Measurements from ENCODE around the gene ZMIZ2. TPM values are rescaled to one million over a fixed set of nuclear protein-coding genes. Genes with fewer than 3 reads are reported as not detected.

Gene ZMIZ2
- total and polyA plus RNA-seq, 2 experiments from 2014 or later = 15.5 to 46.1 TPM

DNA sequence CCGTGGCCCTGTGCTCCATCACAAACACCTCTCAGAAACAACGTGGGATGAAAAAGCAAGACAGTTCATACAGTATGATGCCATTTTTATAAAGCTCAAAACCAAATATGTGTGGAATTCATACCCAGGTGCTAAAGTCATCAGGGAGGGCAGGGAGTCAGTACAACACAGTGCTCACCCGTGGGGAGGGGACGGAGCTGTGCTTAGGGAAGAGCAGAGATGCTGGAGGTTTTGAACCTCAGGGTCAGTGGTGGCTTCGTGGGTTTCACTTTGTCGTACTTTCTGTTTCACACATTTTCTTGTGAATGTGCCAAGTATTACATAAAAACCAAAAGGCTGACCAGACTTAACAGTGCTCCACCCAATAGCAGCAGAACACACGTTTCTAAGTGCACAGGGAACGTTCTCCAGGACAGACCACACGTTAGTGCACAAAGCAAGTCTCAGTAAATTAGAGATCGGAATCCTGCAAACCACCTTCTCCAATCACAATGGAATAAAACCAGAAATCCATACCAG is 21.2 kb downstream of the ZMIZ2 start:
- H3F3A ChIP-seq (replicated peaks; ENCODE audit: low read depth) = 0 out of 2 replicates have a peak, but pooled peaks cover 3% of the 10 kb centered on the region
- Mint-ChIP-seq H3K9me3 (no peaks in the 10 kb centered on the region), H3K4me3 (no peak overlapping the region), H3K4me1 (peaks cover 21% of the 10 kb centered on the region), H3K36me3 (ENCODE audit: low read depth) (peaks cover 30% of the 10 kb centered on the region), H3K27me3 (ENCODE audit: insufficient read depth, low read depth, poor library complexity) (peaks cover 19% of the 10 kb centered on the region), H3K27ac (no peak overlapping the region)
- peaks cover 7% of the 10 kb centered on the region; the same call in 1 of the 2 replicates for H4K20me1 ChIP-seq (replicated peaks; ENCODE audit: insufficient read depth)
- H3K36me3 ChIP-seq (ENCODE audit: insufficient read depth) = no peaks in the 10 kb centered on the region; the same call in 1 of the 2 replicates
- H3K79me2 ChIP-seq (replicated peaks; ENCODE audit: insufficient read depth) = no peaks in the 10 kb centered on the region
- H3K27me3 ChIP-seq (ENCODE audit: insufficient read depth) = no peaks in the 10 kb centered on the region
- peaks cover 16% of the 10 kb centered on the region; the same call in 1 of the 2 replicates for H3K4me1 ChIP-seq (ENCODE audit: insufficient read depth)
- no peaks in the 10 kb centered on the region for H3K9me2 ChIP-seq (ENCODE audit: insufficient read depth)
- no peak for TF ChIP-seq NANOG (IDR thresholded peaks at IDR 0.05; ENCODE audit: borderline replicate concordance)
- TF ChIP-seq, protein P1, sequence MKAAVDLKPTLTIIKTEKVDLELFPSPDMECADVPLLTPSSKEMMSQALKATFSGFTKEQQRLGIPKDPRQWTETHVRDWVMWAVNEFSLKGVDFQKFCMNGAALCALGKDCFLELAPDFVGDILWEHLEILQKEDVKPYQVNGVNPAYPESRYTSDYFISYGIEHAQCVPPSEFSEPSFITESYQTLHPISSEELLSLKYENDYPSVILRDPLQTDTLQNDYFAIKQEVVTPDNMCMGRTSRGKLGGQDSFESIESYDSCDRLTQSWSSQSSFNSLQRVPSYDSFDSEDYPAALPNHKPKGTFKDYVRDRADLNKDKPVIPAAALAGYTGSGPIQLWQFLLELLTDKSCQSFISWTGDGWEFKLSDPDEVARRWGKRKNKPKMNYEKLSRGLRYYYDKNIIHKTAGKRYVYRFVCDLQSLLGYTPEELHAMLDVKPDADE (IDR thresholded peaks at IDR 0.05) = no peak
- TF ChIP-seq, protein P2, sequence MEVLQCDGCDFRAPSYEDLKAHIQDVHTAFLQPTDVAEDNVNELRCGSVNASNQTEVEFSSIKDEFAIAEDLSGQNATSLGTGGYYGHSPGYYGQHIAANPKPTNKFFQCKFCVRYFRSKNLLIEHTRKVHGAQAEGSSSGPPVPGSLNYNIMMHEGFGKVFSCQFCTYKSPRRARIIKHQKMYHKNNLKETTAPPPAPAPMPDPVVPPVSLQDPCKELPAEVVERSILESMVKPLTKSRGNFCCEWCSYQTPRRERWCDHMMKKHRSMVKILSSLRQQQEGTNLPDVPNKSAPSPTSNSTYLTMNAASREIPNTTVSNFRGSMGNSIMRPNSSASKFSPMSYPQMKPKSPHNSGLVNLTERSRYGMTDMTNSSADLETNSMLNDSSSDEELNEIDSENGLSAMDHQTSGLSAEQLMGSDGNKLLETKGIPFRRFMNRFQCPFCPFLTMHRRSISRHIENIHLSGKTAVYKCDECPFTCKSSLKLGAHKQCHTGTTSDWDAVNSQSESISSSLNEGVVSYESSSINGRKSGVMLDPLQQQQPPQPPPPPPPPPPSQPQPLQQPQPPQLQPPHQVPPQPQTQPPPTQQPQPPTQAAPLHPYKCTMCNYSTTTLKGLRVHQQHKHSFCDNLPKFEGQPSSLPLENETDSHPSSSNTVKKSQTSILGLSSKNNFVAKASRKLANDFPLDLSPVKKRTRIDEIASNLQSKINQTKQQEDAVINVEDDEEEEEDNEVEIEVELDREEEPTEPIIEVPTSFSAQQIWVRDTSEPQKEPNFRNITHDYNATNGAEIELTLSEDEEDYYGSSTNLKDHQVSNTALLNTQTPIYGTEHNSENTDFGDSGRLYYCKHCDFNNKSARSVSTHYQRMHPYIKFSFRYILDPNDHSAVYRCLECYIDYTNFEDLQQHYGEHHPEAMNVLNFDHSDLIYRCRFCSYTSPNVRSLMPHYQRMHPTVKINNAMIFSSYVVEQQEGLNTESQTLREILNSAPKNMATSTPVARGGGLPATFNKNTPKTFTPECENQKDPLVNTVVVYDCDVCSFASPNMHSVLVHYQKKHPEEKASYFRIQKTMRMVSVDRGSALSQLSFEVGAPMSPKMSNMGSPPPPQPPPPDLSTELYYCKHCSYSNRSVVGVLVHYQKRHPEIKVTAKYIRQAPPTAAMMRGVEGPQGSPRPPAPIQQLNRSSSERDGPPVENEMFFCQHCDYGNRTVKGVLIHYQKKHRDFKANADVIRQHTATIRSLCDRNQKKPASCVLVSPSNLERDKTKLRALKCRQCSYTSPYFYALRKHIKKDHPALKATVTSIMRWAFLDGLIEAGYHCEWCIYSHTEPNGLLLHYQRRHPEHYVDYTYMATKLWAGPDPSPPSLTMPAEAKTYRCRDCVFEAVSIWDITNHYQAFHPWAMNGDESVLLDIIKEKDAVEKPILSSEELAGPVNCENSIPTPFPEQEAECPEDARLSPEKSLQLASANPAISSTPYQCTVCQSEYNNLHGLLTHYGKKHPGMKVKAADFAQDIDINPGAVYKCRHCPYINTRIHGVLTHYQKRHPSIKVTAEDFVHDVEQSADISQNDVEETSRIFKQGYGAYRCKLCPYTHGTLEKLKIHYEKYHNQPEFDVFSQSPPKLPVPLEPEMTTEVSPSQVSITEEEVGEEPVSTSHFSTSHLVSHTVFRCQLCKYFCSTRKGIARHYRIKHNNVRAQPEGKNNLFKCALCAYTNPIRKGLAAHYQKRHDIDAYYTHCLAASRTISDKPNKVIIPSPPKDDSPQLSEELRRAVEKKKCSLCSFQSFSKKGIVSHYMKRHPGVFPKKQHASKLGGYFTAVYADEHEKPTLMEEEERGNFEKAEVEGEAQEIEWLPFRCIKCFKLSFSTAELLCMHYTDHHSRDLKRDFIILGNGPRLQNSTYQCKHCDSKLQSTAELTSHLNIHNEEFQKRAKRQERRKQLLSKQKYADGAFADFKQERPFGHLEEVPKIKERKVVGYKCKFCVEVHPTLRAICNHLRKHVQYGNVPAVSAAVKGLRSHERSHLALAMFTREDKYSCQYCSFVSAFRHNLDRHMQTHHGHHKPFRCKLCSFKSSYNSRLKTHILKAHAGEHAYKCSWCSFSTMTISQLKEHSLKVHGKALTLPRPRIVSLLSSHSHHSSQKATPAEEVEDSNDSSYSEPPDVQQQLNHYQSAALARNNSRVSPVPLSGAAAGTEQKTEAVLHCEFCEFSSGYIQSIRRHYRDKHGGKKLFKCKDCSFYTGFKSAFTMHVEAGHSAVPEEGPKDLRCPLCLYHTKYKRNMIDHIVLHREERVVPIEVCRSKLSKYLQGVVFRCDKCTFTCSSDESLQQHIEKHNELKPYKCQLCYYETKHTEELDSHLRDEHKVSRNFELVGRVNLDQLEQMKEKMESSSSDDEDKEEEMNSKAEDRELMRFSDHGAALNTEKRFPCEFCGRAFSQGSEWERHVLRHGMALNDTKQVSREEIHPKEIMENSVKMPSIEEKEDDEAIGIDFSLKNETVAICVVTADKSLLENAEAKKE (CRISPR knock-in tag; IDR thresholded peaks at IDR 0.05) = no peak
- TF ChIP-seq, protein P3, sequence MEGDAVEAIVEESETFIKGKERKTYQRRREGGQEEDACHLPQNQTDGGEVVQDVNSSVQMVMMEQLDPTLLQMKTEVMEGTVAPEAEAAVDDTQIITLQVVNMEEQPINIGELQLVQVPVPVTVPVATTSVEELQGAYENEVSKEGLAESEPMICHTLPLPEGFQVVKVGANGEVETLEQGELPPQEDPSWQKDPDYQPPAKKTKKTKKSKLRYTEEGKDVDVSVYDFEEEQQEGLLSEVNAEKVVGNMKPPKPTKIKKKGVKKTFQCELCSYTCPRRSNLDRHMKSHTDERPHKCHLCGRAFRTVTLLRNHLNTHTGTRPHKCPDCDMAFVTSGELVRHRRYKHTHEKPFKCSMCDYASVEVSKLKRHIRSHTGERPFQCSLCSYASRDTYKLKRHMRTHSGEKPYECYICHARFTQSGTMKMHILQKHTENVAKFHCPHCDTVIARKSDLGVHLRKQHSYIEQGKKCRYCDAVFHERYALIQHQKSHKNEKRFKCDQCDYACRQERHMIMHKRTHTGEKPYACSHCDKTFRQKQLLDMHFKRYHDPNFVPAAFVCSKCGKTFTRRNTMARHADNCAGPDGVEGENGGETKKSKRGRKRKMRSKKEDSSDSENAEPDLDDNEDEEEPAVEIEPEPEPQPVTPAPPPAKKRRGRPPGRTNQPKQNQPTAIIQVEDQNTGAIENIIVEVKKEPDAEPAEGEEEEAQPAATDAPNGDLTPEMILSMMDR (conservative IDR thresholded peaks at IDR 0.05; ENCODE audit: low read depth in 2 of 2) = no peak
- TF ChIP-seq CREB1 (CRISPR knock-in tag; IDR thresholded peaks at IDR 0.05; ENCODE audit: low read depth) = no peak
- TF ChIP-seq EZH2phosphoT487 (IDR thresholded peaks at IDR 0.05; ENCODE audit: unreplicated experiment) = no peak
- TF ChIP-seq EZH2 (IDR thresholded peaks at IDR 0.05; ENCODE audit: low read depth, unreplicated experiment) = no peak
- no peak for TF ChIP-seq ZNF114 (CRISPR knock-in tag; IDR thresholded peaks at IDR 0.05)
- no peak for TF ChIP-seq STAT1 (IDR thresholded peaks at IDR 0.05; ENCODE audit: unreplicated experiment)
- no peak for TF ChIP-seq JUNB (IDR thresholded peaks at IDR 0.05; ENCODE audit: unreplicated experiment)
- TF ChIP-seq, protein P4, sequence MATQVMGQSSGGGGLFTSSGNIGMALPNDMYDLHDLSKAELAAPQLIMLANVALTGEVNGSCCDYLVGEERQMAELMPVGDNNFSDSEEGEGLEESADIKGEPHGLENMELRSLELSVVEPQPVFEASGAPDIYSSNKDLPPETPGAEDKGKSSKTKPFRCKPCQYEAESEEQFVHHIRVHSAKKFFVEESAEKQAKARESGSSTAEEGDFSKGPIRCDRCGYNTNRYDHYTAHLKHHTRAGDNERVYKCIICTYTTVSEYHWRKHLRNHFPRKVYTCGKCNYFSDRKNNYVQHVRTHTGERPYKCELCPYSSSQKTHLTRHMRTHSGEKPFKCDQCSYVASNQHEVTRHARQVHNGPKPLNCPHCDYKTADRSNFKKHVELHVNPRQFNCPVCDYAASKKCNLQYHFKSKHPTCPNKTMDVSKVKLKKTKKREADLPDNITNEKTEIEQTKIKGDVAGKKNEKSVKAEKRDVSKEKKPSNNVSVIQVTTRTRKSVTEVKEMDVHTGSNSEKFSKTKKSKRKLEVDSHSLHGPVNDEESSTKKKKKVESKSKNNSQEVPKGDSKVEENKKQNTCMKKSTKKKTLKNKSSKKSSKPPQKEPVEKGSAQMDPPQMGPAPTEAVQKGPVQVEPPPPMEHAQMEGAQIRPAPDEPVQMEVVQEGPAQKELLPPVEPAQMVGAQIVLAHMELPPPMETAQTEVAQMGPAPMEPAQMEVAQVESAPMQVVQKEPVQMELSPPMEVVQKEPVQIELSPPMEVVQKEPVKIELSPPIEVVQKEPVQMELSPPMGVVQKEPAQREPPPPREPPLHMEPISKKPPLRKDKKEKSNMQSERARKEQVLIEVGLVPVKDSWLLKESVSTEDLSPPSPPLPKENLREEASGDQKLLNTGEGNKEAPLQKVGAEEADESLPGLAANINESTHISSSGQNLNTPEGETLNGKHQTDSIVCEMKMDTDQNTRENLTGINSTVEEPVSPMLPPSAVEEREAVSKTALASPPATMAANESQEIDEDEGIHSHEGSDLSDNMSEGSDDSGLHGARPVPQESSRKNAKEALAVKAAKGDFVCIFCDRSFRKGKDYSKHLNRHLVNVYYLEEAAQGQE (IDR thresholded peaks at IDR 0.05; ENCODE audit: unreplicated experiment) = no peak
- TF ChIP-seq POLR2AphosphoS5 (IDR thresholded peaks at IDR 0.05; ENCODE audit: low read depth) = no peak
- no peak for TF ChIP-seq ZNF331 (CRISPR knock-in tag; IDR thresholded peaks at IDR 0.05; ENCODE audit: low read depth)
- H3K27ac ChIP-seq (ENCODE audit: low read depth) = no peak overlapping the region
- DNase-seq (ENCODE audit: low spot score) (no peak), ATAC-seq (no peak)
- H3K4me3 ChIP-seq = no peak overlapping the region
- H2AFZ ChIP-seq = no peak overlapping the region
- no peak overlapping the region for H3K4me2 ChIP-seq

All from GM23338 (cell line).